HepG2 (cell line): ENCODE measurements around the gene CYP2W1. TPM values are rescaled to one million over a fixed set of nuclear protein-coding genes. Genes with fewer than 3 reads are reported as not detected.

Source experiments
- ARNT ChIP-seq: fragments of 450-650 bp; IDR thresholded peaks from 2 replicates; pipeline ENCODE4 v1.6.1; 2017
- CREB3 ChIP-seq: sonication (generic); formaldehyde crosslinking; IDR thresholded peaks from 2 replicates; pipeline ENCODE4 v1.5.0; 2020; ENCODE audit warnings: missing genetic modification reagents
- FLYWCH1 ChIP-seq: sonication (generic); formaldehyde crosslinking; IDR thresholded peaks from 2 replicates; pipeline ENCODE4 v1.8.1; 2023; ENCODE audit warnings: mild to moderate bottlenecking, missing genetic modification reagents
- FOXO1 ChIP-seq: sonication (generic); formaldehyde crosslinking; IDR thresholded peaks from 2 replicates; pipeline ENCODE4 v1.4.0; 2020; ENCODE audit warnings: missing genetic modification reagents
- GRHL1 ChIP-seq: sonication (generic); formaldehyde crosslinking; conservative IDR thresholded peaks from 2 replicates; pipeline ENCODE4 v1.8.0; 2022; ENCODE audit warnings: missing genetic modification reagents
- HES4 ChIP-seq: sonication (generic); formaldehyde crosslinking; IDR thresholded peaks from 2 replicates; pipeline ENCODE4 v1.9.0; 2021; ENCODE audit warnings: mild to moderate bottlenecking, missing genetic modification reagents, borderline replicate concordance
- IRX3 ChIP-seq: sonication (generic); formaldehyde crosslinking; IDR thresholded peaks from 2 replicates; pipeline ENCODE4 v1.8.1; 2023; ENCODE audit warnings: mild to moderate bottlenecking, low read depth, missing genetic modification reagents, borderline replicate concordance
- JUN ChIP-seq: sonication (generic); formaldehyde crosslinking; IDR thresholded peaks from 2 replicates; pipeline ENCODE4 v1.4.0; 2020; ENCODE audit warnings: mild to moderate bottlenecking, missing genetic modification reagents
- KDM3A ChIP-seq: IDR thresholded peaks from 2 replicates; pipeline ENCODE4 v1.6.1; 2018; ENCODE audit warnings: low read depth, missing compliant biosample characterization
- LBX2 ChIP-seq: sonication (generic); formaldehyde crosslinking; IDR thresholded peaks from 2 replicates; pipeline ENCODE4 v1.5.0; 2020; ENCODE audit warnings: missing genetic modification reagents, mild to moderate bottlenecking, borderline replicate concordance
- MED8 ChIP-seq: sonication (generic); formaldehyde crosslinking; IDR thresholded peaks from 2 replicates; pipeline ENCODE4 v1.8.1; 2023; ENCODE audit warnings: mild to moderate bottlenecking, missing genetic modification reagents; ENCODE audit not compliant: insufficient replicate concordance
- NAIF1 ChIP-seq: sonication (generic); formaldehyde crosslinking; IDR thresholded peaks from 2 replicates; pipeline ENCODE4 v1.5.0; 2020; ENCODE audit warnings: mild to moderate bottlenecking, missing genetic modification reagents, borderline replicate concordance
- SAP130 ChIP-seq: IDR thresholded peaks from 2 replicates; pipeline ENCODE4 v1.6.1; 2016; ENCODE audit warnings: low read depth
- STAT6 ChIP-seq: sonication (generic); formaldehyde crosslinking; IDR thresholded peaks from 2 replicates; pipeline ENCODE4 v1.4.0; 2020; ENCODE audit warnings: missing genetic modification reagents, mild to moderate bottlenecking, borderline replicate concordance
- TGIF2 ChIP-seq: IDR thresholded peaks from 2 replicates; pipeline ENCODE4 v1.6.1; 2016; ENCODE audit warnings: control low read depth, missing compliant biosample characterization
- U2AF1 ChIP-seq: fragments of 200-400 bp; formaldehyde crosslinking; optimal IDR thresholded peaks from 2 replicates; pipeline ENCODE3; 2017; ENCODE audit warnings: mild to moderate bottlenecking, low read depth, low read length
- ZNF292 ChIP-seq: sonication (generic); formaldehyde crosslinking; IDR thresholded peaks from 2 replicates; pipeline ENCODE4 v1.8.1; 2022; ENCODE audit warnings: mild to moderate bottlenecking, low read depth, missing genetic modification reagents, borderline replicate concordance
- ZNF383 ChIP-seq: sonication (generic); formaldehyde crosslinking; IDR thresholded peaks from 2 replicates; pipeline ENCODE4 v1.4.0; 2020; ENCODE audit warnings: missing genetic modification reagents, mild to moderate bottlenecking, borderline replicate concordance
- ZNF615 ChIP-seq: sonication (generic); formaldehyde crosslinking; IDR thresholded peaks from 2 replicates; pipeline ENCODE4 v1.5.0; 2020; ENCODE audit warnings: mild to moderate bottlenecking, missing genetic modification reagents, borderline replicate concordance
- ZNF644 ChIP-seq: IDR thresholded peaks from 2 replicates; pipeline ENCODE4 v1.6.1; 2016; ENCODE audit warnings: low read depth
- ZNF670 ChIP-seq: sonication (generic); formaldehyde crosslinking; IDR thresholded peaks from 2 replicates; pipeline ENCODE4 v1.8.0; 2022; ENCODE audit warnings: mild to moderate bottlenecking, missing genetic modification reagents, borderline replicate concordance
- polyA plus RNA-seq, 8 experiments: library from polyadenylated mRNA; depleted of rRNA in 3 of 8; stranded (reverse) in 7 of 8; unstranded in 1 of 8; fragments of >200 nt; fragmentation: Illumina TruSeq in 4 of 8; extraction: Trizol in 4 of 8; gene quantifications; 2 replicates each; pipeline versions ENCODE4 v1.2.1 to v1.2.3, GENCODE V29; 2011 to 2016; ENCODE audit warnings: low read depth in 4 of 8, missing spikeins in 1 of 8, mixed read lengths in 1 of 8; ENCODE audit not compliant: insufficient read depth in 1 of 8
- total RNA-seq, 5 experiments: library from RNA; depleted of rRNA; stranded (reverse); fragments of >200 nt; fragmentation: Illumina TruSeq; extraction: Trizol; gene quantifications; 2 replicates each; pipeline ENCODE4 v1.2.3, GENCODE V29; 2016; ENCODE audit warnings: low read depth in 1 of 5
- TF ChIP-seq, protein P1 (sequence below): sonication (generic); formaldehyde crosslinking; IDR thresholded peaks from 2 replicates; pipeline ENCODE4 v1.4.0; 2020; ENCODE audit warnings: missing genetic modification reagents

CYP2W1 gene
- total and polyA plus RNA-seq, 2 of the 13 experiments (the other 11 are each of a cell fraction or from before 2014, with no cell fraction given): 19.5 to 31.7 TPM

- TF ChIP-seq LBX2 (CRISPR knock-in tag) (peak; percentile 46; the same call in 1 of the 2 replicates), MED8 (CRISPR knock-in tag) (peak; percentile 70), STAT6 (CRISPR knock-in tag) (peak; percentile 43; the same call in 1 of the 2 replicates), ZNF644 (no peak), ARNT (no peak), JUN (CRISPR knock-in tag) (peak; percentile 65), FOXO1 (no peak), CREB3 (peak; percentile 70; the same call in 1 of the 2 replicates), ZNF615 (CRISPR knock-in tag) (no peak), NAIF1 (CRISPR knock-in tag) (peak; percentile 90; the same call in 1 of the 2 replicates), FLYWCH1 (CRISPR knock-in tag) (no peak), SAP130 (CRISPR knock-in tag) (peak; percentile 67; the same call in 1 of the 2 replicates), ZNF383 (CRISPR knock-in tag) (no peak; the same call in 1 of the 2 replicates), GRHL1 (no peak), HES4 (CRISPR knock-in tag) (peak; percentile 93), IRX3 (CRISPR knock-in tag) (peak; percentile 88), TGIF2 (CRISPR knock-in tag) (no peak), KDM3A (CRISPR knock-in tag) (no peak; the same call in none of the 2 replicates), U2AF1 (no peak), ZNF670 (peak; percentile 98), ZNF292 (CRISPR knock-in tag) (peak; percentile 85)
- TF ChIP-seq, protein P1, sequence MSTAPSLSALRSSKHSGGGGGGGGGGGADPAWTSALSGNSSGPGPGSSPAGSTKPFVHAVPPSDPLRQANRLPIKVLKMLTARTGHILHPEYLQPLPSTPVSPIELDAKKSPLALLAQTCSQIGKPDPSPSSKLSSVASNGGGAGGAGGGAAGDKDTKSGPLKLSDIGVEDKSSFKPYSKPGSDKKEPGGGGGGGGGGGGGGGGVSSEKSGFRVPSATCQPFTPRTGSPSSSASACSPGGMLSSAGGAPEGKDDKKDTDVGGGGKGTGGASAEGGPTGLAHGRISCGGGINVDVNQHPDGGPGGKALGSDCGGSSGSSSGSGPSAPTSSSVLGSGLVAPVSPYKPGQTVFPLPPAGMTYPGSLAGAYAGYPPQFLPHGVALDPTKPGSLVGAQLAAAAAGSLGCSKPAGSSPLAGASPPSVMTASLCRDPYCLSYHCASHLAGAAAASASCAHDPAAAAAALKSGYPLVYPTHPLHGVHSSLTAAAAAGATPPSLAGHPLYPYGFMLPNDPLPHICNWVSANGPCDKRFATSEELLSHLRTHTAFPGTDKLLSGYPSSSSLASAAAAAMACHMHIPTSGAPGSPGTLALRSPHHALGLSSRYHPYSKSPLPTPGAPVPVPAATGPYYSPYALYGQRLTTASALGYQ (CRISPR knock-in tag): peak; percentile 77; the same call in 1 of the 2 replicates
These were observed 25.4 kb upstream of the CYP2W1 start (continued) for GRCh38 chr7:957418-958220.
